Measurements from ENCODE around the gene KATNIP.

The KATNIP gene

DNA sequence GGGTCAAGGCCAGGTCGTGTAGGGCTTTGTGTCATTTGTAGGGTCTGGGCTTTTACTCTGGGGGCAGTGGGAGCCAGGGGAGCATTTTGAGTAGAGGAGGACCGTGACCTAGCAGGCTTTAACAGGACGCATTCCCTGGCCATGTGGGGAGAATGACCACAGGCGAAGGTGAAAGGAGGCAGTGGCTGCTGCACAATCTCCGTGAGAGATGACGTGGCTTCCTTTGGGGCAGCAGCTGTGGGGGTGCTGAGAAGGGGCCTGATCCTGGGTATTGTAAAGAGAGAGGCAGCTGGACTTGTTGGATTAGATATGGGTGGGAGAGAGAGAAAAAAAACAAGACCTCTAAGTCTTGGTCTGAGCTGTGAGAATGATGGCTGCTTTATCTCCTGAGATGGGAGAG is 46.0 kb downstream of the KATNIP start:
- no peak for TF ChIP-seq CTCF (IDR thresholded peaks at IDR 0.05)
- H3K27me3 ChIP-seq = no peaks in the 10 kb centered on the region
- no peak overlapping the region for H3K27ac ChIP-seq
- peaks cover 10% of the 10 kb centered on the region for H3K36me3 ChIP-seq
- H3K4me3 ChIP-seq (ENCODE audit: low read depth in 1 of 2, low read length in 1 of 2) = no peak overlapping the region
- H3K9me3 ChIP-seq = no peaks in the 10 kb centered on the region
- peaks cover 16 to 17% of the 10 kb centered on the region in 2 experiments for H3K4me1 ChIP-seq (ENCODE audit: control insufficient read depth in 1 of 2, insufficient read depth in 1 of 2, low read depth in 1 of 2, low read length in 1 of 2)

- H3K27me3 ChIP-seq = no peaks in the 10 kb centered on the region
- no peaks in the 10 kb centered on the region for H3K9me3 ChIP-seq
- H3K4me3 ChIP-seq (ENCODE audit: low read depth in 1 of 2, low read length in 1 of 2) = no peak overlapping the region
- H3K36me3 ChIP-seq = peaks cover 10% of the 10 kb centered on the region
- no peak overlapping the region for H3K27ac ChIP-seq
- peaks cover 16 to 17% of the 10 kb centered on the region in 2 experiments for H3K4me1 ChIP-seq (ENCODE audit: control insufficient read depth in 1 of 2, insufficient read depth in 1 of 2, low read depth in 1 of 2, low read length in 1 of 2)
- no peak for TF ChIP-seq CTCF (IDR thresholded peaks at IDR 0.05)
Measured at GRCh38 chr16:27596411-27596810, 46.5 kb downstream of the KATNIP start.

GRCh38 chr16:27597361-27597760 is 47.4 kb downstream of the KATNIP start:
- no peak for TF ChIP-seq CTCF (IDR thresholded peaks at IDR 0.05)
- Histone ChIP-seq H3K27ac (no peak overlapping the region), H3K9me3 (no peaks in the 10 kb centered on the region), H3K4me1 (ENCODE audit: control insufficient read depth in 1 of 2, insufficient read depth in 1 of 2, low read depth in 1 of 2, low read length in 1 of 2) (peaks cover 16 to 17% of the 10 kb centered on the region in 2 experiments), H3K4me3 (ENCODE audit: low read depth in 1 of 2, low read length in 1 of 2) (no peak overlapping the region), H3K27me3 (no peaks in the 10 kb centered on the region), H3K36me3 (peaks cover 10% of the 10 kb centered on the region)

GRCh38 chr16:27598220-27598619 is 48.3 kb downstream of the KATNIP start:
- Histone ChIP-seq H3K27ac (no peak overlapping the region), H3K36me3 (peaks cover 10% of the 10 kb centered on the region), H3K4me3 (ENCODE audit: low read depth in 1 of 2, low read length in 1 of 2) (no peak overlapping the region), H3K9me3 (no peaks in the 10 kb centered on the region), H3K4me1 (ENCODE audit: control insufficient read depth in 1 of 2, insufficient read depth in 1 of 2, low read depth in 1 of 2, low read length in 1 of 2) (peaks cover 16 to 17% of the 10 kb centered on the region in 2 experiments), H3K27me3 (no peaks in the 10 kb centered on the region)
- TF ChIP-seq CTCF (IDR thresholded peaks at IDR 0.05) = no peak

GRCh38 chr16:27598931-27599565 is 49.1 kb downstream of the KATNIP start:
- no peaks in the 10 kb centered on the region for H3K9me3 ChIP-seq
- H3K4me3 ChIP-seq (ENCODE audit: low read depth in 1 of 2, low read length in 1 of 2) = no peak overlapping the region
- peaks cover 16 to 17% of the 10 kb centered on the region in 2 experiments for H3K4me1 ChIP-seq (ENCODE audit: control insufficient read depth in 1 of 2, insufficient read depth in 1 of 2, low read depth in 1 of 2, low read length in 1 of 2)
- no peak overlapping the region for H3K27ac ChIP-seq
- H3K36me3 ChIP-seq = peaks cover 10% of the 10 kb centered on the region
- H3K27me3 ChIP-seq = no peaks in the 10 kb centered on the region
- TF ChIP-seq CTCF (IDR thresholded peaks at IDR 0.05) = no peak
